HEK293 (cell line): ENCODE data around the gene DDX28.

Source experiments
- CTCF ChIP-seq: fragments of 450-650 bp; formaldehyde crosslinking; IDR thresholded peaks from 2 replicates; pipeline ENCODE4 v1.5.1; 2016; ENCODE audit warnings: missing biosample characterization, missing genetic modification characterization
- TCF7L2 ChIP-seq: IDR thresholded peaks from 2 replicates; pipeline ENCODE4 v1.6.1; 2011; ENCODE audit warnings: low read depth, mild to moderate bottlenecking, inconsistent platforms, low read length, moderate library complexity, borderline replicate concordance
- ZNF266 ChIP-seq: fragments of 450-650 bp; formaldehyde crosslinking; IDR thresholded peaks from 2 replicates; pipeline ENCODE4 v1.5.1; 2016; ENCODE audit warnings: missing biosample characterization, missing genetic modification characterization, low read depth
- TF ChIP-seq, protein P1 (sequence below): fragments of 450-650 bp; formaldehyde crosslinking; IDR thresholded peaks from 2 replicates; pipeline ENCODE4 v1.5.1; 2017; ENCODE audit warnings: missing biosample characterization, mild to moderate bottlenecking, missing genetic modification characterization, moderate library complexity

DNA sequence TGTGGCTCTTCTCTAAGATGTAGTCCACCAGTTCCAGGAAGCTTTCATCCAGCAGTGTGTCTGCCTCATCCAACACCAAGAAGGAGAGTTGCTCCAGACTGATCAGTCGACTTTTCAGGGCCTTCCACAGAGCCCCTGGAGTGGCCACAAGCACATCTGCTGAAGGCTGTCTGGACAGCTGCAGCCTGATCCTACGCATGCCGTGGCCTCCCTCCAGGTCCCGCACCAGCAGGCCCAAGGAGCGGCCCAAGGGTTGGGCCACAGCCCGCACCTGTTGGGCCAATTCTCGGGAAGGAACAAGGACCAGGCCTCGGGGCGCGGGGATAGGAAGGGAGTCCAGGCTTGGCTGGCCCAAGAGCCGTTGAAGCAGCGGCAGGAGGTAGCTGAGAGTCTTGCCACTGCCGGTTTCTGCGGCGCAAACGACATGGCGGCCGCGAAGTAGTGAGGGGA lies 729 bp downstream of the DDX28 start:
- TF ChIP-seq, protein P1, sequence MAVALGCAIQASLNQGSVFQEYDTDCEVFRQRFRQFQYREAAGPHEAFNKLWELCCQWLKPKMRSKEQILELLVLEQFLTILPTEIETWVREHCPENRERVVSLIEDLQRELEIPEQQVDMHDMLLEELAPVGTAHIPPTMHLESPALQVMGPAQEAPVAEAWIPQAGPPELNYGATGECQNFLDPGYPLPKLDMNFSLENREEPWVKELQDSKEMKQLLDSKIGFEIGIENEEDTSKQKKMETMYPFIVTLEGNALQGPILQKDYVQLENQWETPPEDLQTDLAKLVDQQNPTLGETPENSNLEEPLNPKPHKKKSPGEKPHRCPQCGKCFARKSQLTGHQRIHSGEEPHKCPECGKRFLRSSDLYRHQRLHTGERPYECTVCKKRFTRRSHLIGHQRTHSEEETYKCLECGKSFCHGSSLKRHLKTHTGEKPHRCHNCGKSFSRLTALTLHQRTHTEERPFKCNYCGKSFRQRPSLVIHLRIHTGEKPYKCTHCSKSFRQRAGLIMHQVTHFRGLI (tag by site-specific recombination) = no peak
- TF ChIP-seq ZNF266 (tag by site-specific recombination) (no peak), CTCF (tag by site-specific recombination) (no peak), TCF7L2 (no peak)
